T-helper 1 cell treated with Interleukin-12 subunit alpha and Interleukin-12 subunit beta and Interleukin-4 antibody, amounts not matched to agents 30 μg/mL and 1 μg/mL, for 36 hours (primary cell): ENCODE data around the gene PNLIPRP1.

Experiments used
- H3K27ac Mint-ChIP-seq: one replicate; pipeline ENCODE4 v1.8.0; 2021; ENCODE audit warnings: mild to moderate bottlenecking, mixed read lengths
- H3K27me3 Mint-ChIP-seq: one replicate; pipeline ENCODE4 v1.8.0; 2021; ENCODE audit warnings: low read depth, mixed read lengths
- H3K36me3 Mint-ChIP-seq: one replicate; pipeline ENCODE4 v1.8.0; 2021; ENCODE audit warnings: low read depth, mixed read lengths
- H3K4me1 Mint-ChIP-seq: one replicate; pipeline ENCODE4 v1.8.0; 2021; ENCODE audit warnings: low read depth, mixed read lengths
- H3K4me3 Mint-ChIP-seq: one replicate; pipeline ENCODE4 v1.8.0; 2021; ENCODE audit warnings: mild to moderate bottlenecking, moderate library complexity, mixed read lengths
- H3K9me3 Mint-ChIP-seq: one replicate; pipeline ENCODE4 v1.8.0; 2021; ENCODE audit warnings: mixed read lengths

Gene PNLIPRP1

GRCh38 chr10:116590590-116591444 lies at the start of gene PNLIPRP1:
TSS of gene PNLIPRP1 (plus strand) at chr10:116590959. CDS start at chr10:116591130, 171 bp downstream.
- Mint-ChIP-seq H3K9me3 (no peaks in the 10 kb centered on the region), H3K4me1 (no peaks in the 10 kb centered on the region), H3K4me3 (no peak within 1 kb of the TSS), H3K27me3 (no peaks in the 10 kb centered on the region), H3K27ac (no peak within 1 kb of the TSS), H3K36me3 (no peaks in the 10 kb centered on the region)

GRCh38 chr10:116542007-116542677 lies 48.6 kb upstream of the PNLIPRP1 start:
- Mint-ChIP-seq H3K4me3 (no peak overlapping the region), H3K9me3 (no peaks in the 10 kb centered on the region), H3K36me3 (no peaks in the 10 kb centered on the region), H3K27me3 (no peaks in the 10 kb centered on the region), H3K4me1 (no peaks in the 10 kb centered on the region), H3K27ac (no peak overlapping the region)

GRCh38 chr10:116545122-116545521 lies 45.6 kb upstream of the PNLIPRP1 start:
- H3K27ac Mint-ChIP-seq: no peak overlapping the region
- no peaks in the 10 kb centered on the region for H3K9me3 Mint-ChIP-seq
- H3K4me1 Mint-ChIP-seq: no peaks in the 10 kb centered on the region
- H3K36me3 Mint-ChIP-seq: no peaks in the 10 kb centered on the region
- H3K27me3 Mint-ChIP-seq: no peaks in the 10 kb centered on the region
- H3K4me3 Mint-ChIP-seq: no peak overlapping the region

GRCh38 chr10:116545756-116546155 lies 45.0 kb upstream of the PNLIPRP1 start, which contains the start of gene PNLIP:
TSS of gene PNLIP (plus strand) at chr10:116545931. CDS start at chr10:116546093, 162 bp downstream.
- H3K4me1 Mint-ChIP-seq: no peaks in the 10 kb centered on the region
- no peak within 1 kb of the TSS for H3K27ac Mint-ChIP-seq
- no peak within 1 kb of the TSS for H3K4me3 Mint-ChIP-seq
- H3K36me3 Mint-ChIP-seq: no peaks in the 10 kb centered on the region
- no peaks in the 10 kb centered on the region for H3K9me3 Mint-ChIP-seq
- no peaks in the 10 kb centered on the region for H3K27me3 Mint-ChIP-seq

- Mint-ChIP-seq H3K4me1 (no peaks in the 10 kb centered on the region), H3K4me3 (no peak overlapping the region), H3K27me3 (no peaks in the 10 kb centered on the region), H3K9me3 (no peaks in the 10 kb centered on the region), H3K36me3 (no peaks in the 10 kb centered on the region), H3K27ac (no peak overlapping the region)
These were observed 42.5 kb upstream of the PNLIPRP1 start for GRCh38 chr10:116548301-116548700.

GRCh38 chr10:116553378-116553980 lies 37.3 kb upstream of the PNLIPRP1 start:
- Mint-ChIP-seq H3K4me3 (no peak overlapping the region), H3K4me1 (no peaks in the 10 kb centered on the region), H3K36me3 (no peaks in the 10 kb centered on the region), H3K27ac (no peak overlapping the region), H3K27me3 (no peaks in the 10 kb centered on the region), H3K9me3 (no peaks in the 10 kb centered on the region)

GRCh38 chr10:116554628-116555027 lies 36.1 kb upstream of the PNLIPRP1 start:
- H3K4me1 Mint-ChIP-seq: no peaks in the 10 kb centered on the region
- H3K36me3 Mint-ChIP-seq: no peaks in the 10 kb centered on the region
- no peaks in the 10 kb centered on the region for H3K9me3 Mint-ChIP-seq
- no peaks in the 10 kb centered on the region for H3K27me3 Mint-ChIP-seq
- no peak overlapping the region for H3K27ac Mint-ChIP-seq
- no peak overlapping the region for H3K4me3 Mint-ChIP-seq

GRCh38 chr10:116555880-116556279 lies 34.9 kb upstream of the PNLIPRP1 start:
- no peak overlapping the region for H3K27ac Mint-ChIP-seq
- no peaks in the 10 kb centered on the region for H3K27me3 Mint-ChIP-seq
- no peaks in the 10 kb centered on the region for H3K9me3 Mint-ChIP-seq
- H3K4me1 Mint-ChIP-seq: no peaks in the 10 kb centered on the region
- no peak overlapping the region for H3K4me3 Mint-ChIP-seq
- H3K36me3 Mint-ChIP-seq: no peaks in the 10 kb centered on the region

- no peak overlapping the region for H3K4me3 Mint-ChIP-seq
These were observed 33.4 kb upstream of the PNLIPRP1 start for GRCh38 chr10:116557305-116557880.

GRCh38 chr10:116565534-116565933 lies 25.2 kb upstream of the PNLIPRP1 start:
- Mint-ChIP-seq H3K9me3 (no peaks in the 10 kb centered on the region), H3K4me3 (no peak overlapping the region), H3K4me1 (no peaks in the 10 kb centered on the region), H3K27ac (no peak overlapping the region), H3K27me3 (no peaks in the 10 kb centered on the region), H3K36me3 (no peaks in the 10 kb centered on the region)

More at GRCh38 chr10:116557305-116557880, 33.4 kb upstream of the PNLIPRP1 start:
- Mint-ChIP-seq H3K27me3 (no peaks in the 10 kb centered on the region), H3K9me3 (no peaks in the 10 kb centered on the region), H3K36me3 (no peaks in the 10 kb centered on the region), H3K4me1 (no peaks in the 10 kb centered on the region), H3K27ac (no peak overlapping the region)

- Mint-ChIP-seq H3K36me3 (no peaks in the 10 kb centered on the region), H3K27ac (no peak overlapping the region), H3K4me3 (no peak overlapping the region), H3K4me1 (no peaks in the 10 kb centered on the region), H3K9me3 (no peaks in the 10 kb centered on the region), H3K27me3 (no peaks in the 10 kb centered on the region)
These were observed 23.8 kb upstream of the PNLIPRP1 start for GRCh38 chr10:116566932-116567331.

GRCh38 chr10:116567335-116567734 lies 23.4 kb upstream of the PNLIPRP1 start:
- Mint-ChIP-seq H3K4me3 (no peak overlapping the region), H3K4me1 (no peaks in the 10 kb centered on the region), H3K27ac (no peak overlapping the region), H3K36me3 (no peaks in the 10 kb centered on the region), H3K27me3 (no peaks in the 10 kb centered on the region), H3K9me3 (no peaks in the 10 kb centered on the region)

GRCh38 chr10:116574797-116575196 lies 16.0 kb upstream of the PNLIPRP1 start:
- no peak overlapping the region for H3K4me3 Mint-ChIP-seq
- H3K36me3 Mint-ChIP-seq: no peaks in the 10 kb centered on the region
- no peaks in the 10 kb centered on the region for H3K4me1 Mint-ChIP-seq
- H3K9me3 Mint-ChIP-seq: no peaks in the 10 kb centered on the region
- no peaks in the 10 kb centered on the region for H3K27me3 Mint-ChIP-seq
- no peak overlapping the region for H3K27ac Mint-ChIP-seq

GRCh38 chr10:116587878-116588591 lies 2.7 kb upstream of the PNLIPRP1 start:
- no peaks in the 10 kb centered on the region for H3K9me3 Mint-ChIP-seq
- no peaks in the 10 kb centered on the region for H3K27me3 Mint-ChIP-seq
- no peak overlapping the region for H3K27ac Mint-ChIP-seq
- no peaks in the 10 kb centered on the region for H3K4me1 Mint-ChIP-seq
- H3K4me3 Mint-ChIP-seq: no peak overlapping the region
- no peaks in the 10 kb centered on the region for H3K36me3 Mint-ChIP-seq
